Nephron progenitor cell (in vitro differentiated cells): ENCODE measurements around the gene APRT.
"Not testable (repeated sequence)": the region's sequence is repeated elsewhere in the genome, so short reads cannot be mapped to it uniquely, and the experiment has no call there.

Experiments
- DNase-seq: peaks from one replicate; pipeline ENCODE4 v3.0.0; 2021
- H3K27ac Mint-ChIP-seq: 2 replicates; pipeline ENCODE4 v1.8.0; 2021; ENCODE audit warnings: mild to moderate bottlenecking, moderate library complexity, mixed read lengths
- H3K27me3 Mint-ChIP-seq: 2 replicates; pipeline ENCODE4 v1.8.0; 2021; ENCODE audit warnings: mild to moderate bottlenecking, low read depth, mixed read lengths; ENCODE audit not compliant: poor library complexity
- H3K36me3 Mint-ChIP-seq: 2 replicates; pipeline ENCODE4 v1.8.0; 2021; ENCODE audit warnings: low read depth, mixed read lengths
- H3K4me1 Mint-ChIP-seq: 2 replicates; pipeline ENCODE4 v1.8.0; 2021; ENCODE audit warnings: mixed read lengths
- H3K4me3 Mint-ChIP-seq: 2 replicates; pipeline ENCODE4 v1.8.0; 2021; ENCODE audit warnings: mild to moderate bottlenecking, moderate library complexity, mixed read lengths
- H3K9me3 Mint-ChIP-seq: 2 replicates; pipeline ENCODE4 v1.8.0; 2021; ENCODE audit warnings: mild to moderate bottlenecking, moderate library complexity, mixed read lengths
- CTCF ChIP-seq: fragments of 200-600 bp; sonication (generic); IDR thresholded peaks from 2 replicates; pipeline ENCODE4 v1.5.0; 2021; ENCODE audit warnings: antibody characterized with exemption

The APRT gene

GRCh38 chr16:88793251-88793954 is 18.3 kb downstream of the APRT start:
- Mint-ChIP-seq H3K4me1 (peaks cover 24% of the 10 kb centered on the region), H3K36me3 (no peaks in the 10 kb centered on the region), H3K27me3 (peaks cover 31% of the 10 kb centered on the region), H3K4me3 (no peak overlapping the region), H3K9me3 (no peaks in the 10 kb centered on the region), H3K27ac (no peak overlapping the region)
- TF ChIP-seq CTCF: no peak
- peak; percentile 8 for DNase-seq

- no peak overlapping the region for H3K27ac Mint-ChIP-seq
- H3K27me3 Mint-ChIP-seq: peaks cover 37% of the 10 kb centered on the region
- no peaks in the 10 kb centered on the region for H3K9me3 Mint-ChIP-seq
- DNase-seq: no peak
- H3K4me3 Mint-ChIP-seq: no peak overlapping the region
- H3K4me1 Mint-ChIP-seq: peaks cover 24% of the 10 kb centered on the region
- no peaks in the 10 kb centered on the region for H3K36me3 Mint-ChIP-seq
- TF ChIP-seq CTCF: no peak
Measured at GRCh38 chr16:88792668-88793250, 19.0 kb downstream of the APRT start.

- Mint-ChIP-seq H3K4me1 (peaks cover 24% of the 10 kb centered on the region), H3K27ac (no peak overlapping the region), H3K9me3 (no peaks in the 10 kb centered on the region), H3K4me3 (no peak overlapping the region), H3K27me3 (peaks cover 41% of the 10 kb centered on the region), H3K36me3 (no peaks in the 10 kb centered on the region)
- peak; percentile 2 for DNase-seq
- no peak for TF ChIP-seq CTCF
Measured at GRCh38 chr16:88792078-88792550, 19.6 kb downstream of the APRT start.

- Mint-ChIP-seq H3K9me3 (no peaks in the 10 kb centered on the region), H3K36me3 (no peaks in the 10 kb centered on the region), H3K4me1 (peaks cover 24% of the 10 kb centered on the region), H3K27ac (no peak overlapping the region), H3K27me3 (peaks cover 53% of the 10 kb centered on the region), H3K4me3 (no peak overlapping the region)
- no peak for TF ChIP-seq CTCF
- DNase-seq: peak; percentile 34
Measured at GRCh38 chr16:88790312-88791211, 21.2 kb downstream of the APRT start.

- Mint-ChIP-seq H3K27ac (no peak overlapping the region), H3K4me3 (no peak overlapping the region), H3K4me1 (peaks cover 24% of the 10 kb centered on the region), H3K27me3 (peaks cover 52% of the 10 kb centered on the region), H3K36me3 (no peaks in the 10 kb centered on the region), H3K9me3 (no peaks in the 10 kb centered on the region)
- DNase-seq: no peak
- no peak for TF ChIP-seq CTCF
Measured at GRCh38 chr16:88789594-88789993, 22.1 kb downstream of the APRT start.

GRCh38 chr16:88788749-88789148 is 23.0 kb downstream of the APRT start:
- not testable (repeated sequence) for H3K27ac Mint-ChIP-seq, H3K4me3 Mint-ChIP-seq, DNase-seq, H3K36me3 Mint-ChIP-seq, H3K9me3 Mint-ChIP-seq
- peaks cover 52% of the 10 kb centered on the region for H3K27me3 Mint-ChIP-seq
- H3K4me1 Mint-ChIP-seq: peaks cover 22% of the 10 kb centered on the region
